ENCODE data around the gene KCNA4. TPM values are rescaled to one million over a fixed set of nuclear protein-coding genes. Genes with fewer than 3 reads are reported as not detected.
A peak's percentile ranks its signal among the peaks of the same experiment; 100 is the strongest.
"Not testable (repeated sequence)": the region's sequence is repeated elsewhere in the genome, so short reads cannot be mapped to it uniquely, and the experiment has no call there.

The KCNA4 gene
- 0.36 TPM for total RNA-seq

GRCh38 chr11:30016588-30017363 is at the start of gene KCNA4:
Gene KCNA4, minus strand, starts transcription at chr11:30017030. Its CDS starts 4,352 bp downstream, at chr11:30012678.
- DNase-seq (ENCODE audit: low spot score) (peak; percentile 56), ATAC-seq (peak; percentile 78)
- intact Hi-C loops (cut with DNase I): no loop called here

GRCh38 chr11:30062103-30062502 is 45.3 kb upstream of the KCNA4 start:
- intact Hi-C loops (cut with DNase I): no loop called here
- ATAC-seq (no peak), DNase-seq (ENCODE audit: low spot score) (no peak)

- no peak for DNase-seq (ENCODE audit: low spot score)
- no peak for ATAC-seq
- intact Hi-C loops (cut with DNase I): no loop called here
Measured at GRCh38 chr11:30059172-30059815, 42.5 kb upstream of the KCNA4 start.

GRCh38 chr11:30049214-30049613 is 32.4 kb upstream of the KCNA4 start:
- intact Hi-C loops (cut with DNase I): no loop called here
- DNase-seq (ENCODE audit: low spot score) (no peak), ATAC-seq (no peak)

GRCh38 chr11:30046578-30046945 is 29.7 kb upstream of the KCNA4 start:
- DNase-seq (ENCODE audit: low spot score): no peak
- no peak for ATAC-seq
- intact Hi-C loops (cut with DNase I): no loop called here

GRCh38 chr11:30045921-30046577 is 29.2 kb upstream of the KCNA4 start:
- no peak for ATAC-seq
- no peak for DNase-seq (ENCODE audit: low spot score)
- intact Hi-C loops (cut with DNase I): no loop called here

- ATAC-seq: no peak
- no peak for DNase-seq (ENCODE audit: low spot score)
- intact Hi-C loops (cut with DNase I): no loop called here
Measured at GRCh38 chr11:30045144-30045543, 28.3 kb upstream of the KCNA4 start.

GRCh38 chr11:30041171-30041570 is 24.3 kb upstream of the KCNA4 start:
- no peak for ATAC-seq
- no peak for DNase-seq (ENCODE audit: low spot score)
- intact Hi-C loops (cut with DNase I): no loop called here

- DNase-seq (ENCODE audit: low spot score); intact Hi-C loops (cut with DNase I); ATAC-seq: not testable (repeated sequence)
Measured at GRCh38 chr11:30034746-30035145, 17.9 kb upstream of the KCNA4 start.

GRCh38 chr11:30034166-30034565 is 17.3 kb upstream of the KCNA4 start:
- intact Hi-C loops (cut with DNase I); DNase-seq (ENCODE audit: low spot score); ATAC-seq: not testable (repeated sequence)

GRCh38 chr11:30025396-30026139 is 8.7 kb upstream of the KCNA4 start:
- intact Hi-C loops (cut with DNase I): no loop called here

GRCh38 chr11:30023074-30023473 is 6.2 kb upstream of the KCNA4 start:
- no peak for DNase-seq (ENCODE audit: low spot score)
- intact Hi-C loops (cut with DNase I): no loop called here
- no peak for ATAC-seq

More at GRCh38 chr11:30025396-30026139, 8.7 kb upstream of the KCNA4 start:
- DNase-seq (ENCODE audit: low spot score) (no peak), ATAC-seq (no peak)

GRCh38 chr11:30019481-30019880 is 2.7 kb upstream of the KCNA4 start:
- no peak for ATAC-seq
- intact Hi-C loops (cut with DNase I): no loop called here
- no peak for DNase-seq (ENCODE audit: low spot score)

- DNase-seq (ENCODE audit: low spot score) (no peak), ATAC-seq (no peak)
- intact Hi-C loops (cut with DNase I): no loop called here
Measured at GRCh38 chr11:30018495-30018894, 1.7 kb upstream of the KCNA4 start.

- DNase-seq (ENCODE audit: low spot score) (no peak), ATAC-seq (no peak)
- intact Hi-C loops (cut with DNase I): no loop called here
Measured at GRCh38 chr11:30017445-30017895, 640 bp upstream of the KCNA4 start.

- intact Hi-C loops (cut with DNase I): no loop called here
- no peak for ATAC-seq
- DNase-seq (ENCODE audit: low spot score): no peak
Measured at GRCh38 chr11:30015725-30016412, 961 bp downstream of the KCNA4 start.

GRCh38 chr11:30012346-30012745 is 4.5 kb downstream of the KCNA4 start:
- DNase-seq (ENCODE audit: low spot score) (no peak), ATAC-seq (no peak)
- intact Hi-C loops (cut with DNase I): no loop called here

- intact Hi-C loops (cut with DNase I): no loop called here
- ATAC-seq: no peak
Measured at GRCh38 chr11:30009060-30009459, 7.8 kb downstream of the KCNA4 start.

GRCh38 chr11:30006876-30007275 is 10.0 kb downstream of the KCNA4 start:
- intact Hi-C loops (cut with DNase I): no loop called here

More at GRCh38 chr11:30009060-30009459, 7.8 kb downstream of the KCNA4 start:
- no peak for DNase-seq (ENCODE audit: low spot score)

More at GRCh38 chr11:30006876-30007275, 10.0 kb downstream of the KCNA4 start:
- no peak for DNase-seq (ENCODE audit: low spot score)
- no peak for ATAC-seq
